ENCODE measurements around the gene TBCE.

TBCE gene

GRCh38 chr1:235367000-235367908 is at the start of gene TBCE:
Gene TBCE, plus strand, starts transcription at chr1:235367427. Its CDS starts 12,623 bp downstream, at chr1:235380050.
- DNase-seq: peak; percentile 88

- DNase-seq: no peak
These were observed 48.0 kb upstream of the TBCE start for GRCh38 chr1:235319255-235319654.

- DNase-seq: no peak
These were observed 46.6 kb upstream of the TBCE start for GRCh38 chr1:235320521-235321179.

- DNase-seq: no peak
These were observed 42.9 kb upstream of the TBCE start for GRCh38 chr1:235324296-235324695.

GRCh38 chr1:235325139-235325538 is 42.1 kb upstream of the TBCE start:
- no peak for DNase-seq

GRCh38 chr1:235325854-235326253 is 41.4 kb upstream of the TBCE start:
- DNase-seq: no peak

GRCh38 chr1:235326719-235327558 is 40.3 kb upstream of the TBCE start:
- DNase-seq: peak; percentile 61

GRCh38 chr1:235327559-235328270 is 39.5 kb upstream of the TBCE start, which contains the start of gene ARID4B:
Gene ARID4B, minus strand, starts transcription at chr1:235328179. Its CDS starts 1,260 bp downstream, at chr1:235326919.
- DNase-seq: no peak

GRCh38 chr1:235328271-235329138 is 38.7 kb upstream of the TBCE start, which contains the start of gene GGPS1:
Gene GGPS1, plus strand, starts transcription at chr1:235328570. Its CDS starts 6,695 bp downstream, at chr1:235335265.
- DNase-seq: peak; percentile 99

- peak; percentile 52 for DNase-seq
These were observed 37.9 kb upstream of the TBCE start for GRCh38 chr1:235329139-235329902.

GRCh38 chr1:235330918-235331285 is 36.3 kb upstream of the TBCE start:
- DNase-seq: no peak

- no peak for DNase-seq
These were observed 35.8 kb upstream of the TBCE start for GRCh38 chr1:235331401-235331800.

GRCh38 chr1:235336903-235337302 is 30.3 kb upstream of the TBCE start:
- DNase-seq: no peak

GRCh38 chr1:235339746-235340145 is 27.5 kb upstream of the TBCE start:
- no peak for DNase-seq

- no peak for DNase-seq
These were observed 25.9 kb upstream of the TBCE start for GRCh38 chr1:235341334-235341733.

- DNase-seq: no peak
These were observed 25.2 kb upstream of the TBCE start for GRCh38 chr1:235342039-235342438.

GRCh38 chr1:235342471-235342870 is 24.8 kb upstream of the TBCE start:
- no peak for DNase-seq

GRCh38 chr1:235343726-235344125 is 23.5 kb upstream of the TBCE start:
- DNase-seq: no peak

GRCh38 chr1:235351441-235351840 is 15.8 kb upstream of the TBCE start:
- no peak for DNase-seq

- DNase-seq: no peak
These were observed 15.3 kb upstream of the TBCE start for GRCh38 chr1:235351898-235352297.

Data from stimulated activated CD4-positive, alpha-beta T cell treated with anti-CD3 and anti-CD28 coated beads, Interleukin-1b, Interleukin-23, amount 100 ng/mL, for 48 hours (primary cell).